HG02981 (cell line): ENCODE measurements around the gene HIVEP3.

Experiments used
- ATAC-seq: cut with Tn5 transposase; IDR thresholded peaks from one replicate; pipeline ENCODE4 v1.9.1; 2021; ENCODE audit warnings: mild to moderate bottlenecking, moderate library complexity; ENCODE audit not compliant: unreplicated experiment

HIVEP3 gene

DNA sequence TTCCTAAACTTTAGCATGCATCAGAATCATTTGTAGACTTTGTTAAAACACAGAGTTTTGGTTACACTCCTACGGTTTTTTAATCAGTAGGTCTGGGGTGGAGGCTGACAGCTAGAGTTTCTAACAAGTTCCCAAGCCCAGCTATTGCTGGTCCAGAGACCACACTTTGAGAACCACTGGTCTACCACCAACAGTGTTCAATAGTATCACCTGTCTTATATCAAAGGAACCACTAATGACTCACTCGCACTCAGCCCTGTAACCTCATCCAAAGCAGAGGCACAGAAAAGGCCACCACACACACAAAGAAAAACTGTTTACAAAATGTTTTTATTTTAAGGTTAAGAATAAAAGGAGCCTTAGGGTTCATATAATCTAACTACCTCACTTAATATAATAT lies 68.7 kb downstream of the HIVEP3 start:
- no peak for ATAC-seq

DNA sequence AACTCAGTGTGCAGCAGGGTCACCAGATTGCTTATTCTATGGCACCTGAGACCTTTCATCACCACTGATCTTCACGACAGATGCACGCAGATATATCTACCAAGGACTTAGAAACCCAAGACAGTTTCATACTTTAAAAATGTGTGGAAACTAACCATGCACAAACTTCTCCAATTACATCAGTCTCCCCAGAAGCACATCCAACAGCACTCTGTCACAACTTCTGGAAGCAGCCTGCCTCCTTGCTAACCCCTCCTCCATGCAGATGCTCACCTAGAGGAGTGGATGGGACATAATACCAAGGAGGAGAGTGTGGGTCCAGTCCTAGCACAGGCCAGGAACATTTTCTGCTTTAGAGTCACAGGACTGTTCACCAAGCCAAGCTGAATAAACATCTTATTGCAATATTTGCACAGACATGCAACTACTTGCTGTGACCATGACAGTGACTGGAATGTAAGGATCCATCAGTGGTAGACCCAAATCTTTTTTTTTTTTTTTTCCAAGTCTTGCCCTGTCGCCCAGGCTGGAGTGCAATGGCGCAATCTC lies 69.4 kb downstream of the HIVEP3 start:
- no peak for ATAC-seq

DNA sequence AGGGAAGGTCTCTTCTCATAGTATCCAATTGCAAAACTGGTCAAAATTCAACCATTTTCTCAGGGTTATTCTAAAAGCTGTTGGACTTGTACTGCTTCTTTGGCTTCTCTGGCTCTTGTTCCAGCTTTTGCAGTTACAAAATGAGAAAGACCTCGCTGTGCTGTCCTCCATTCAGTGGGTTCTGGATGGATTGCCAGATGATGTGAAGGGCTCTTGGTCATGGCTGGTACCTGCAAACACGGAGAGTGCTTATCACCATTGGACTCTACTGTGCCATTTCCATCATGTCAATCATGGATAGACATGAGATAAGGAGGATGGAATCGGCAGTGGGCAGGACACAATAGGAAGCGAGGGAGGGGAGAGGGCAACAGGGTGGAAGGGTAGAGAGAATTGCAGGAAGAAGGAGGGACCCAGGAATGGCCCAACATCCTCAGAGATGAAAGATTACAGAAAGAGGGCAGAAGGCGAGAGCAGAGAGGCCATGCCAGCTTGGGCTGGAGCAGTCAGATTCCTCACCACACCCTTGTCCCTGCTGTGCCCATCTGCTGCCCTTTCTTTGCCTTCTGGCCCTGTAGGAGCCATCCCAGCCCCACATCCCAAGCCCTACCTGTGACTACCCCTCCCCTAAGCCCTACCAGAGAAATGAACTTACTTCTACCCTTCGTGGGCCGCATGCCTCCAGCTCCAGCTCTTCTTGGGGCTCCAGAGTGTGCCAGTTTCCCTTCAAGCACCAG lies 70.3 kb downstream of the HIVEP3 start:
- ATAC-seq, result no peak

DNA sequence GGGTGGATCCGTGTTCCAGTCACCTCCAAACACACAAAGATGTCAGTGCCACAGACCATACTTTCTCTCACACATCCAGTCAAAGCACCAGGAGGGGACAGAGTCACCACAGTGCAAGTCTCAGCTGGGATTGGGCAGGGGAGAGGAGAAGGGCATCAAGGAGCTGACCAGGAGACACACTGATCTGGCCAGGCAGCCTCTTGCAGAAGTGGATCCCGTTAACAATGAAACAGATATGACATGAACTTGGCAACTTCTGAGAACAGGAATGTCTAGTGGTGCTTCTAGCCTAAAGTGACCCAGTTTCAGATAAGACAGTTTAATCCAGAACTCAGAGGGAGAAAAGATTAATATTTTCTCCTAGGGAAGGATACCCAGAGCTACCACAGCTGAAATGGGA lies 71.0 kb downstream of the HIVEP3 start:
- ATAC-seq, result no peak

DNA sequence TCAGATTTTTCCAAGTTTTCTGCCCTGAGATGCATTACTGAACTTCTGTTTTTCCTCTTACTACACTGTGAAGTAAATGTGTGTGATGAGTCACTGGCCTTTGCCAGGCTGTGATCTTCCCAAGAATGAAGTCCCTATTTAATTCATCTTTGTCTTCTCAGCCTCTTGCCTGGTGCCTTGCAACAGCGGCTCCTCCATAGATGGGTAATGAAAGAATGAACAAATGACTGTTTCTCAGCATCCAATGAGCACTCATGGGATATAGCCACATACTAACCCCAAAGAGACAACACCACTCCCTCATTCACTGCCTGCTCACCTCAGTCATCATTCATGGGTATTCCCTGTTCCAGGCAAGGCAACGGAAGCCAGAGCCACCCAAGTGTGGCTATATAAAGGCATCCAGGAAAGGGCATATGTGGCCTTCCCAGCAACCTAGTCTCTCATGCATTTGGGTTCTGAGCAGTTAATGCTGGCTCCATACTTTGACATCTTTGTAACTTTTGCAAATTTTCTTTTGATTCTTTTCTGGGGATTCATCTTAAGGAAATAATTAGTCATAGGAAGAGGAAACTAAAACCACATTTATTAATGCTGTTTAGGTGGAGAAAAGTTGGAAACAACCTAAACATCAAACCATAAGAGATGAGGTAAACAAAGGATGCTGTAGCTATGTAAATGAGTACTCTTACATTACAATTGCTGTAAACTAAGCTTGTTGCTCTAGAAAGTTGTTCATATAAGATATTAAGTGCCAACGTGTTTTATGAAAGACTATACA lies 71.9 kb downstream of the HIVEP3 start:
- no peak for ATAC-seq

DNA sequence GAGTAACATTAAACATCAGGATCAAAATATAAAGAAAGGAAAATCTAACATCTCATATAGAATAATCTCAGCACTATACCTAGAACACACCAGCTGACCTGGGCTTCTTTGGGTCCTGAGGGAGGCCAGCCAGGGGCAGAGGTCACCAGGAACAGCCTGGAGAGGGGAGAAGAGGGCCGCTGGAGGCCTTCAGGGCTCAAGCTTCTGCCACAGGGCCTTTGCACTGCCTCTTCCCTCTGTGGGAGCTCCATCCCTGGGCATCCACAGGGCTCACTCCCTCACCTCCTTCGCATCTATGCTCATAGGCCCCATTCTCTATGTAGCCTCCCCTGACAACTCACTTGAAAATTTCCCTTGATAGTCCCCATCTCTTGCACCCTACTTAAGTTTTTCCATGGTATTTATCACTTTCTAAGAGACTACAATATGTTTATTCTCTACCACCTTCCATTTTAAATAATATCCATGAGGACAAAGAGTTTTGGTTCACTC lies 73.9 kb downstream of the HIVEP3 start:
- no peak for ATAC-seq

DNA sequence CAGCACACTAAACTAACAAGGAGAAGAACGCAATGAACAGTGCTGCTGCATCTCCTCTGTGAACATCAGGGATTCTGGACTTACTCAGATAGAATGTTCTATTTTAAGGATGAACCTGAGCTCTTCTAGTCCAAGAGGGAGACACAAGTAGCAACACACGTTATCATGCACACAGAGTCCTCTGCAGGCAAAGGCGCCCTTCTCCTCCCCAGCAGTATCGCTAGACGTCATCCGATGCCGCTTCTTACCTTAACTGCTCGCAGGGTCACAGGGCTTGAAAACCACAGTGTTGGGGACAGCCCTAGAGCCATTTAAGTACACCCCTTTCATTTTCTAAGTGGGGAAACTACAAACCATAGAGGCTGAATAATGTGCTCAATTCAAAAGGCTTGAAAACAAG lies 74.5 kb downstream of the HIVEP3 start:
- ATAC-seq, result no peak

DNA sequence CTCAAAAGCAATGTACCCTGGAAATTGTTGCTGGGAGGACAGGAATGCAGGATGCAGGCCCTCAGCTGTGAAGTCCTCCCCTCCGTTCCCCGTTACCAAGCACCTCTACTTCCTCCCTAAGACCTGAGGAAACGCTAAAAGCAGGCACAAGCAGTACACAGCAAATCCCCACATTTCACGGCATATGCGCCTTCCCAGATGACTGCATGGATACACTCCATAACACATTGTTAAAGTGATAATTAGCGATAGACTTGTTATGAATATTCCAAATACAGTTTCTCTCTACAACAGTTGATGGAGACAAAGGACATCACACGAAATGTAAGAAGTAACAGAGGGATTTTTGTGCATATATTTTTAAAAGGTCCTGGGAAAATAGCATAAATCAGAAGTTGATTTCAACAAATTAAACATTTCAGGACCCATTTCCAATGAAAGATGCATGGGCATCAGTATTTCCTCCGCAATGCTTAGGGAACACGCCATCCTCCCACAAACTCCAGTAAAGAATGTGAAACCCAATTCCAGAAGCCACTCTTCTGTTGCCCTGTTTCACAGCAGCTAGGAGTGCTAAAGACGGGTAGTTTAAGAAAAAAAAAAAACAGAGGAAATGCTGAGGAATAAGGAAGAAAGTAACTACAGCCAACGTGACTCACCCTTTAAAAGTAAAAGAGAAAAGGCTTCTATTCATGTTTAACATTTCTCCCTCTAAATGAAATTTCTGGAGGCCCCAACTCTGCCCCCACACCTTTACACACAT lies 75.5 kb downstream of the HIVEP3 start:
- ATAC-seq, result no peak

DNA sequence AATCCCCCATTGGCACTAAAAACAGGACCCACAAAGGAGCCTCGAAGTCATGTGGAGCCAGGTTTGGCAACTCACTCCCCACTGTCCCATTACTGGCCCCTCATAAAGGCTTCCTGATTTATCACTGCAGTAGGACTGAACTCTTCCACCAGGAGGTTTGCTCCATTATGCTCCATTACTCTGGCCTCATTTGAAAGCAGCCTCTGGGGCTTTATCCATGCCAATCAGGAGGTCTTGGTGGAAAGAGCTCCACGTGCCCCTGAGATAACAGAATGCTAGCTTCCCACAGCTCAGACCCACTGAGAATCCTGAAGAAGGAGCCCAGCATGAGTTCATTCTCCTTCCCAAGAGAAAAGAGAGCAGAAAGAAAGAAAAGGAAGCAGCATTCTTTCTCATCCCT lies 76.4 kb downstream of the HIVEP3 start:
- no peak for ATAC-seq

DNA sequence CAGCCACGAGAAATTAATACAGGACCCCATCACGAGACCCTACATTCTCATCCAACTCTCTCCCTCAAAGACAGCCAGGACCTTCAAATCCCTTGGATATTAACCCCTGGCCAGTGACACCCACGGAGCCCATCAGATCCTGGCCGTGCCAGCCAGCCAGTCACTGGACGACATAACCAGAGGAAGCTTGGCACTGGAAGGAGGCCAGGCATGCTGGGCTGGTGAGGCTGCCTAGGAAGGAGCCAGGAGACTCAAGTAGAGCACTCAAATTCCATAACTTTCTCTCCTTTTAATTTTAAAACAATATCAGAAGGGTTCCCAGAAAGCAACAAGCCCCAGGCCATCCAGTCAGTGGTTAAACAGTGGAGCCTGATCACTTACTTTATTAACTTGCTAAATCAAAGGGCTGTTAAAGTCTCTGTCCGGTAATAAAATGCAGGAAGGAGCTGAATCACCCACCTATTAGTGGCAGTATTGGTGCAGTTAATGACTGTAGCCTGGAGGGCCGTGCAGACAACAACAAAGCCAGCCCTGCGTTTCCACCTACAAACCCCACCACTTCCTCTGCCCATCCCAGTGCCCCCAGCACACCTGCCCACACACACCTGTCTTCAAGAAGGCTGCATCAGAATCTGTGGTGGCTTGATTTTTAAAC lies 78.0 kb downstream of the HIVEP3 start:
- no peak for ATAC-seq

DNA sequence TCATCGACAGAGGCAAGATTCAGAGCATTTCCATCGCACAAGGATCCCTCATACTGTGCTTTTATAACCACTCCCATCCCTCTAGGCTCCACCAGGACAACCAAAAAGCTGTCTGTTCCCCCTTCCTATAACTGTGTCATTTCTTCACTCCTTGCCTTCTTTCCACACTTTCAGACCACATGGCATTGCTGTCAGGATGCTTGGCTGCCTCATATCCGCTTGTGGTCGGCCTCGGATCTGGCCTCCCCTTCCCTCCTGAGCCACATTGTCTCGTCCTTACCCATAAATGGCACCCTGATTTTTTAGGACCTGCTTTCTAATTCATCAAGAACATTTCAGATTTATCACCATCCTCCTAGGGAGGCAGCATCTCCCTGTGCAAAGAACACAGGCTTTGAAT lies 80.5 kb downstream of the HIVEP3 start:
- no peak for ATAC-seq

DNA sequence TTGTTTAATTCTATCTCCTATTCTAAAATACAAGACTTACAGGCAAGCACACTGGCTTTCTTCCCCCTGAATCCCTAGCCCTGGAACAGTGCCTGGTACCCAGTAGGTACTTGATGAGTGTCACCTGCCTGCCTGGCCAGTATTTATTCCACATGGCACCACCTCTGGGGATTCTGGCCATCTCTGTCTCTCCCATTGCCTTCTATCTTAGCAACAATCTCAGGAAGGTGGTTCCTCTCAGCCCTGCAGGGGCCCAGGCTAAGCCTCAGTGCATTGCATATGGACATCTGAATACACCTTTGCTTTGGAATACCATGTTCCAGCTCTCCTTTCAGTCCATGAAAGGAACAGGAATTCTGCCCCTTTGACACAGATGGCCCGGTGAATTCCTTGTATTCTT lies 81.0 kb downstream of the HIVEP3 start:
- no peak for ATAC-seq

DNA sequence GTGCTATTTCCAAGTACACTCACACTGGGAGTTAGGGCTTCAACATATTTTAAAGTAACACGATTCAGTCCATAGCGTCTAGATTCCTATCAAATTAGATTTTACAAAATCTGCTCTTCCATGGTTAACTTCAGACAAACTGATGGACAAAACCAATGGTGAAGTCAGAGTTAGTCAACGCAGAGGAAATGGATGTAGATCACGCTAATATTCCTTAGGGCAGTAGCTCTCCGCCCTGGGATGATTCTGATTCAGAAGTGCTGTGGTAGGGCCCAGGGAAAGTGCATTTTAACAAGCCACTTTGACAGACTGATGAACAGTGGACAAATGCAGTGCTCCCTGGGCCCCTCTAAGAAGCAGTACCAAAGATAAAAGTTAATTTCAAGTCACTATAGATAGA lies 83.2 kb downstream of the HIVEP3 start:
- ATAC-seq, result no peak

DNA sequence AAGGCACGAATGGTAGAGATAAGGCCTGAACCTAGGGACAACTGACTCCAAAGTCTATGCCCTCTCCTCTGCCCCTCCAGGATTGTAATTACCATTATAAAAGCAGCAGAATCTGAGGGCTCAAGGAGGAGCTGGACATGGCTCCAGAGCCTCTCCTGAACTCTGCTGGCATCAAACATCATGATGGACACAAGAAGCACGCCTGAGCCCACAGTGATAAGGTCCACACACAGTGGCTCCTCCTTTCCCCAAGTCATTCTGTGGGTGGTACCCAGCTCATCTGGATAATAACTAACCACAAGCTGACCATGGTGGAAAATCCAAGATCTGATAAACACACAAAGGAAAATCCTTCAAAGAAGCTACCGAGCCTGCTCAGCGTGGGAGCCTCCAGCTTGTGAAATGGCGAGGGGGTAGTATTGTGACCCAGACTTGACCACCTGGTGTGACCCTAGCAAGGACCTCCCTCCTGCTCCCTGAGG lies 85.2 kb downstream of the HIVEP3 start:
- ATAC-seq, result no peak

DNA sequence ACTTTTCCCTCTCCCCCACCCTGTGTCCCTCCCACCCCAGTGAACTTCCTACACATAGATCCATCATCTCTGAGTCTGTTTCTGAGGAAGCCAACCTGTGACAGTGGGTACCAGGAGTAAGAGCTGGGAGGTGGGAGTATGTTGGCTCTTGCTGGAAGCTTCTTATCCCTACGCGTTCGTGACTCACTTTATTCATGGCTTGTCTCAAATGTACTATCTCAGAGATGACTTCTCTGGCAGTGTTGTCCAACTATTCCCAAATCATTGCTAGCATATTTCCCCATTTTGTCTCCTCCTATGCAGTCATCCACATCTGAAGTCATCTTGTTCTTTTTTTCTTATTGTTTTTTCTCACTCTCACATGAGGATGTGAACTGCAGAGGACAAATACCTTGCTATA lies 88.0 kb downstream of the HIVEP3 start:
- no peak for ATAC-seq

DNA sequence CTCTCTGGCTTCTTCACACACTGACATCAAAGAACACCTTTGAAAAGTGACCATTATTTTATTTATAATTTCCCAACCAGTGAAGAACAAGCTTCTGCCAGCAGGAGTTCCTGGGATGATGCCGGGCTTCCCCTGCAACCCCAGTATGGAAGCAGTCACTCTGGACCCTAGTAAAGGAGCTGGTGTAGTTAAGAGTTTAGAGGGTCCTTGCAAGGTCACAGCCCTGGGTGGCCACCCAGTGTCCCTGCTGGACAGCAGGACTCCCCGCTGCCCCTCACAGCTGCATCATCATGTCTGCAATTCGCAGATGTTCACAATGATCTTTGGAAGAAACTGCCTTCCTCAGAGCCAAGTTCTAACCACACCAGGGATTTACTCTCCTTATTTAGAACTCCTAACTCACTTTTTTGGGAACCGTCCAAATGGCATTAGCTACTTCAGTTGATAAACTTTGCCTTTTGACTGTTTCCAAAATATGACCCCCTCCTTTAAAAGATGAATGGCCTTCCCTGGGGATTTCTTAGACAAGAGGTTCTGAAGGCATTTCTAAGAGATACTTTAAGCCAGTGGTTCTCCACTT lies 90.6 kb downstream of the HIVEP3 start:
- no peak for ATAC-seq

DNA sequence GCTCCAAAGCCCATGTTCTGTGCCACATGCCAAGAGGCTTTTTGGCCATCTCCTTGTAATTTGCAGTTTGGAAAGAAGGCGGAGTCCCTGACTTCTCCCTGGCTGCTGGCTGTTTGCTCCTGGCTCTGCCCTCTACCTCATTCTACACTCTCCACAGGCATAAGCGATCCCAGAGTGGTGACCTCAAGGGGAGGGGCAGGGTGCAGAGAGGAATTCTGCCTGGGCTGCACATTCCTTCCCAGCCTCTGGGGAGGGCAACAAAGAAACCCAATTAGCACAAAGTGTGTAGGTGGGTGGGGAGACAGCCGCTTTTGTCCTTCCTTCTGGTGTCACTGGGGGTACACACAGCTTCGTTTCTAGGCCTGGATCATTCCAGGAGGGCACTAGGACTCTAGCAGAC lies 95.3 kb downstream of the HIVEP3 start:
- no peak for ATAC-seq

DNA sequence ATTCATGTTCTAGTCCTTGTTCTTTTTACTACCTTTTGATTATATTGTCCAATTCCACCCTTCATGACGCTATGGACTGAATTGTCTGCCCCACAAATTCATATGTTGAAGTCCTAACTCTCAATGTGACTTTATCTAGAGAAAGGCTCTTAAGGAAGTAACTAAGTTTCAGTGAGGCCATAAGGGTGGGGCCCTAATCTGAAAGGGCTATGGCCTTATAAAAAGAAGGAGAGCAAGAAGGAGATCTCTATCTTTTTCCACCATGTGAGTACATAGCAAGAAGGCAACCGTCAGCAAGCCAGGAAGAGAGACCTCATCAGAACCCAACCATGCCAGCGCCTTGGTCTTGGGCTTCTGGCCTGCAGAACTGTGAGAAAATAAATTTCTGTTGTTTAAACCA lies 95.9 kb downstream of the HIVEP3 start:
- ATAC-seq, result no peak

DNA sequence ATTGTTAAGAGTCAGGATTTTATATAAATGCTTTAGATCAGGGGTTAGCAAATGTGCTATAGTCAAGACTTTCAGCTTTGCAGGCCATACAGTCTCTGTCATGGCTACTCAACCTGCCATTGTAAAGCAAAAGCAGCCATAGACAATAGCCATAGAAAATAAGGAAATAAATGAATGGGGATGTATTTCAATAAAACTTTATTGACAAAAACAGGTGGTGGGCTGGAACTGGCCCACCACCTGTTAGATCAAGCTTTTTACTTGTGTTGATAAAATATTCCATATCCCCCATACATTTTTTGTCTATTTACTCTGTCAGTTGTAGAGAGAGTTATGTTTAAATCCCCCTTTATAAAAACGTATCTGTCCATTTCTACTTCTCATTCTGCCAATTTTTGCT lies 98.9 kb downstream of the HIVEP3 start:
- no peak for ATAC-seq

DNA sequence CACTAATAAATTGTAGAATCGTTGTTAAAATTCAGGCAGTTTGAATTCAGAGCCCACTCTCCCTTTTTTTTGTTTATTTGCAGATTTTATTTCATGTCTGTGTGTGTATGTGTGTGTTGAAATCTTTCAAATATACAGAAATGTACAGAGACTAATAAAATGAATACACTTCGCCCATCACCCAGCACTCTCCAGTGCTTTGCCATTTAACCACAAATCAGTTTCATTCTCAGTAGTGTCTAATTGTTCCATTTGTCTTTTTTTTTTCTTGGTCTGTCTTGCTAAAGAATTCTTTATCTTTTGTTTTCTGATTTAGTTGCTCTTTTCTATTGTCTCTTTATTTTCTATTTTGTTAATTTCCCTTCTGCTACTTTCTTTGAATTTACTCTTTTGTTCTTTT lies 99.7 kb downstream of the HIVEP3 start:
- no peak for ATAC-seq
